ENCODE results near the gene CHRM3. TPM values are rescaled to one million over a fixed set of nuclear protein-coding genes. Genes with fewer than 3 reads are reported as not detected.

CHRM3 gene
- total RNA-seq, 1 experiment from 2014 or later = 1.2 TPM

GRCh38 chr1:239434181-239434580, 47.8 kb downstream of the CHRM3 start:
- H3K27me3 ChIP-seq (ENCODE audit: low read length) = no peaks in the 10 kb centered on the region
- H3K79me2 ChIP-seq (ENCODE audit: low read length) = no peaks in the 10 kb centered on the region
- H3K9me2 ChIP-seq (replicated peaks; ENCODE audit: low read length) = no peaks in the 10 kb centered on the region
- no peak for ATAC-seq
- no peak overlapping the region for H3K4me3 ChIP-seq (ENCODE audit: low read length)
- ChIA-PET POLR2A (ENCODE audit: unreplicated experiment) (no interaction called here), CTCF (no interaction called here)
- no peaks in the 10 kb centered on the region for H3K36me3 ChIP-seq (ENCODE audit: low read depth, low read length)
- no peak overlapping the region for H3K9ac ChIP-seq (ENCODE audit: low read length)
- DNase-seq = no peak
- TF ChIP-seq EZH2phosphoT487 (IDR thresholded peaks at IDR 0.05; ENCODE audit: borderline replicate concordance, low read length) = no peak
- no peak for TF ChIP-seq EZH2 (IDR thresholded peaks at IDR 0.05; ENCODE audit: low read length, unreplicated experiment)
- TF ChIP-seq, protein P1, sequence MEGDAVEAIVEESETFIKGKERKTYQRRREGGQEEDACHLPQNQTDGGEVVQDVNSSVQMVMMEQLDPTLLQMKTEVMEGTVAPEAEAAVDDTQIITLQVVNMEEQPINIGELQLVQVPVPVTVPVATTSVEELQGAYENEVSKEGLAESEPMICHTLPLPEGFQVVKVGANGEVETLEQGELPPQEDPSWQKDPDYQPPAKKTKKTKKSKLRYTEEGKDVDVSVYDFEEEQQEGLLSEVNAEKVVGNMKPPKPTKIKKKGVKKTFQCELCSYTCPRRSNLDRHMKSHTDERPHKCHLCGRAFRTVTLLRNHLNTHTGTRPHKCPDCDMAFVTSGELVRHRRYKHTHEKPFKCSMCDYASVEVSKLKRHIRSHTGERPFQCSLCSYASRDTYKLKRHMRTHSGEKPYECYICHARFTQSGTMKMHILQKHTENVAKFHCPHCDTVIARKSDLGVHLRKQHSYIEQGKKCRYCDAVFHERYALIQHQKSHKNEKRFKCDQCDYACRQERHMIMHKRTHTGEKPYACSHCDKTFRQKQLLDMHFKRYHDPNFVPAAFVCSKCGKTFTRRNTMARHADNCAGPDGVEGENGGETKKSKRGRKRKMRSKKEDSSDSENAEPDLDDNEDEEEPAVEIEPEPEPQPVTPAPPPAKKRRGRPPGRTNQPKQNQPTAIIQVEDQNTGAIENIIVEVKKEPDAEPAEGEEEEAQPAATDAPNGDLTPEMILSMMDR (conservative IDR thresholded peaks at IDR 0.05; ENCODE audit: low read depth, low read length) = no peak
- H3K4me1 ChIP-seq (ENCODE audit: insufficient read depth, low read length) = 0 out of 2 replicates have a peak, but pooled peaks cover 3% of the 10 kb centered on the region
- intact Hi-C loops (cut with micrococcal nuclease) = no loop called here
- H3K4me2 ChIP-seq (ENCODE audit: low read length) = no peak overlapping the region
- H3F3A ChIP-seq (ENCODE audit: low read length, unreplicated experiment) = no peaks in the 10 kb centered on the region
- no peak overlapping the region for H3K27ac ChIP-seq (ENCODE audit: low read length)
- no TSS peak for BruUV-seq (replicated peaks)
- H4K20me1 ChIP-seq (ENCODE audit: low read length) = no peaks in the 10 kb centered on the region
- no peaks in the 10 kb centered on the region for H3K9me3 ChIP-seq (ENCODE audit: low read length)
- H2AFZ ChIP-seq (ENCODE audit: low read length) = no peak overlapping the region

Data from PC-3 (cell line).